SK-N-SH treated with all-trans-retinoic acid at 6 μM for 48 hours (cell line): ENCODE measurements around the gene EEFSEC.

Experiments
- ATAC-seq: fragments of 200-7000 bp; cut with Tn5 transposase; 3 replicates; pipeline ENCODE4 v1.9.1; 2020; ENCODE audit warnings: mild to moderate bottlenecking, moderate library complexity
- ARNTL ChIP-seq: fragments of 450-650 bp; formaldehyde crosslinking; IDR thresholded peaks from 2 replicates; pipeline ENCODE4 v1.5.0; 2020; ENCODE audit warnings: low read depth, mild to moderate bottlenecking, moderate library complexity, borderline replicate concordance
- BACH2 ChIP-seq: fragments of 250-450 bp; sonication (Bioruptor Pico); IDR thresholded peaks from 2 replicates; pipeline ENCODE4 v1.9.0; 2021; ENCODE audit warnings: mild to moderate bottlenecking, borderline replicate concordance
- CSDC2 ChIP-seq: fragments of 250-450 bp; sonication (Bioruptor Pico); IDR thresholded peaks from 2 replicates; pipeline ENCODE4 v1.5.0; 2020; ENCODE audit warnings: mild to moderate bottlenecking, moderate library complexity
- CSRNP3 ChIP-seq: fragments of 250-450 bp; sonication (Bioruptor Pico); IDR thresholded peaks from 2 replicates; pipeline ENCODE4 v1.5.1; 2021; ENCODE audit warnings: mild to moderate bottlenecking, moderate library complexity
- ESRRG ChIP-seq: fragments of 250-450 bp; sonication (Bioruptor Pico); IDR thresholded peaks from 2 replicates; pipeline ENCODE4 v1.6.1; 2021; ENCODE audit warnings: mild to moderate bottlenecking
- GLIS3 ChIP-seq: fragments of 250-450 bp; sonication (Bioruptor Pico); IDR thresholded peaks from 2 replicates; pipeline ENCODE4 v1.5.0; 2020; ENCODE audit warnings: mild to moderate bottlenecking, moderate library complexity
- ISL1 ChIP-seq: fragments of 250-450 bp; sonication (Bioruptor Pico); IDR thresholded peaks from 2 replicates; pipeline ENCODE4 v2.1.2; 2022; ENCODE audit warnings: mild to moderate bottlenecking, moderate library complexity
- OSR1 ChIP-seq: fragments of 250-450 bp; sonication (Bioruptor Pico); IDR thresholded peaks from 2 replicates; pipeline ENCODE4 v1.8.0; 2022; ENCODE audit warnings: moderate library complexity, mild to moderate bottlenecking, inconsistent platforms
- PATZ1 ChIP-seq: fragments of 250-450 bp; sonication (Bioruptor Pico); IDR thresholded peaks from 2 replicates; pipeline ENCODE4 v1.8.0; 2020; ENCODE audit warnings: mild to moderate bottlenecking, moderate library complexity, borderline replicate concordance
- POU6F1 ChIP-seq: fragments of 250-450 bp; sonication (Bioruptor Pico); IDR thresholded peaks from 2 replicates; pipeline ENCODE4 v1.8.0; 2021; ENCODE audit warnings: low read depth, mild to moderate bottlenecking, moderate library complexity, borderline replicate concordance
- PPARA ChIP-seq: fragments of 250-450 bp; sonication (Bioruptor Pico); IDR thresholded peaks from 2 replicates; pipeline ENCODE4 v1.5.0; 2020; ENCODE audit warnings: mild to moderate bottlenecking, borderline replicate concordance
- SNAI2 ChIP-seq: fragments of 250-450 bp; sonication (Bioruptor Pico); IDR thresholded peaks from 2 replicates; pipeline ENCODE4 v1.5.0; 2020; ENCODE audit warnings: mild to moderate bottlenecking, moderate library complexity
- TCF4 ChIP-seq: fragments of 250-450 bp; sonication (Bioruptor Pico); IDR thresholded peaks from 2 replicates; pipeline ENCODE4 v1.8.0; 2021; ENCODE audit warnings: mild to moderate bottlenecking, moderate library complexity, borderline replicate concordance
- TOX ChIP-seq: fragments of 250-450 bp; sonication (Bioruptor Pico); IDR thresholded peaks from 2 replicates; pipeline ENCODE4 v1.8.0; 2021; ENCODE audit warnings: mild to moderate bottlenecking, moderate library complexity, borderline replicate concordance
- TSHZ2 ChIP-seq: fragments of 250-450 bp; sonication (Bioruptor Pico); IDR thresholded peaks from 2 replicates; pipeline ENCODE4 v1.5.0; 2020; ENCODE audit warnings: mild to moderate bottlenecking, moderate library complexity
- ZC3H10 ChIP-seq: fragments of 250-450 bp; sonication (Bioruptor Pico); IDR thresholded peaks from 2 replicates; pipeline ENCODE4 v1.5.1; 2021; ENCODE audit warnings: mild to moderate bottlenecking, moderate library complexity
- ZFP3 ChIP-seq: fragments of 250-450 bp; sonication (Bioruptor Pico); IDR thresholded peaks from 2 replicates; pipeline ENCODE4 v1.5.0; 2020; ENCODE audit warnings: mild to moderate bottlenecking, moderate library complexity
- ZFP30 ChIP-seq: fragments of 450-650 bp; formaldehyde crosslinking; IDR thresholded peaks from 2 replicates; pipeline ENCODE4 v1.5.0; 2022; ENCODE audit warnings: mild to moderate bottlenecking, moderate library complexity
- ZNF565 ChIP-seq: fragments of 450-650 bp; formaldehyde crosslinking; conservative IDR thresholded peaks from 2 replicates; pipeline ENCODE4 v1.5.0; 2020; ENCODE audit warnings: low read depth, mild to moderate bottlenecking, moderate library complexity
- ZNF70 ChIP-seq: fragments of 450-650 bp; formaldehyde crosslinking; IDR thresholded peaks from 2 replicates; pipeline ENCODE4 v1.5.0; 2020; ENCODE audit warnings: mild to moderate bottlenecking, moderate library complexity
- ZNF8 ChIP-seq: fragments of 450-650 bp; formaldehyde crosslinking; IDR thresholded peaks from 2 replicates; pipeline ENCODE4 v1.5.0; 2020; ENCODE audit warnings: mild to moderate bottlenecking, moderate library complexity
- TF ChIP-seq, protein P1 (sequence below): fragments of 250-450 bp; sonication (Bioruptor Pico); IDR thresholded peaks from 2 replicates; pipeline ENCODE4 v1.5.1; 2020; ENCODE audit warnings: low read depth, mild to moderate bottlenecking, moderate library complexity

EEFSEC gene

GRCh38 chr3:128190501-128190900 lies 37.2 kb downstream of the EEFSEC start:
- TF ChIP-seq ZNF8 (CRISPR knock-in tag) (no peak), GLIS3 (CRISPR knock-in tag) (no peak), BACH2 (no peak)
- peak; percentile 37; the same call in 1 of the 3 replicates for ATAC-seq

DNA sequence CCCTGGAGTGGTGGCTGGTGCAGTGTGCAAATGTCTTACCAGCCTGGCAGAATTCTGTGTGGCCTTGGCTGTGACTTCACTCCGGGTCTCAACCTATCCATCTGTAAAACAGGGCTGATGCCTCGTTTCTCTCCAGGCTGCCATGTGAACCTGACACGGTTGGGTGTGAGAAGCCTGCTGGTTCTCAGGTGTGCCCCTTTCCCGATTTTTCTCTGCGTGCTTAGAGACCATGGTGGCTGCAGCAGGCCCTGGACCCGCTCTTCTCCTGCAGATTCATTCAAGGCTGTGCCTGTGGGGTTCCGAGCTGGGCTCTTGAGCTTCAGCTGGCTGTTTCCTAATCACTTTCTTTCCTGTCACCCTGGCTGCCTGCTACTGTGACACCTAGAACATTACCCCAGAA lies 38.9 kb downstream of the EEFSEC start:
- TF ChIP-seq PATZ1 (CRISPR knock-in tag): no peak
- TF ChIP-seq ZFP3 (CRISPR knock-in tag): no peak
- no peak for TF ChIP-seq TSHZ2 (CRISPR knock-in tag)
- no peak for TF ChIP-seq CSRNP3
- no peak for TF ChIP-seq ISL1
- TF ChIP-seq, protein P1, sequence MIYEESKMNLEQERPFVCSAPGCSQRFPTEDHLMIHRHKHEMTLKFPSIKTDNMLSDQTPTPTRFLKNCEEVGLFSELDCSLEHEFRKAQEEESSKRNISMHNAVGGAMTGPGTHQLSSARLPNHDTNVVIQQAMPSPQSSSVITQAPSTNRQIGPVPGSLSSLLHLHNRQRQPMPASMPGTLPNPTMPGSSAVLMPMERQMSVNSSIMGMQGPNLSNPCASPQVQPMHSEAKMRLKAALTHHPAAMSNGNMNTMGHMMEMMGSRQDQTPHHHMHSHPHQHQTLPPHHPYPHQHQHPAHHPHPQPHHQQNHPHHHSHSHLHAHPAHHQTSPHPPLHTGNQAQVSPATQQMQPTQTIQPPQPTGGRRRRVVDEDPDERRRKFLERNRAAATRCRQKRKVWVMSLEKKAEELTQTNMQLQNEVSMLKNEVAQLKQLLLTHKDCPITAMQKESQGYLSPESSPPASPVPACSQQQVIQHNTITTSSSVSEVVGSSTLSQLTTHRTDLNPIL (CRISPR knock-in tag): no peak
- no peak for TF ChIP-seq BACH2
- TF ChIP-seq TOX: no peak
- no peak for TF ChIP-seq ZNF565 (CRISPR knock-in tag)
- TF ChIP-seq POU6F1 (CRISPR knock-in tag): no peak
- TF ChIP-seq TCF4 (CRISPR knock-in tag): no peak
- no peak for TF ChIP-seq ZC3H10
- TF ChIP-seq ESRRG (CRISPR knock-in tag): no peak
- no peak for TF ChIP-seq OSR1 (CRISPR knock-in tag)
- TF ChIP-seq ARNTL (CRISPR knock-in tag): no peak
- TF ChIP-seq CSDC2: no peak
- no peak for TF ChIP-seq SNAI2
- no peak for TF ChIP-seq ZNF70
- TF ChIP-seq GLIS3 (CRISPR knock-in tag): no peak
- TF ChIP-seq PPARA (CRISPR knock-in tag): no peak
- TF ChIP-seq, all 23 proteins: peak for 0
- ATAC-seq: no peak

DNA sequence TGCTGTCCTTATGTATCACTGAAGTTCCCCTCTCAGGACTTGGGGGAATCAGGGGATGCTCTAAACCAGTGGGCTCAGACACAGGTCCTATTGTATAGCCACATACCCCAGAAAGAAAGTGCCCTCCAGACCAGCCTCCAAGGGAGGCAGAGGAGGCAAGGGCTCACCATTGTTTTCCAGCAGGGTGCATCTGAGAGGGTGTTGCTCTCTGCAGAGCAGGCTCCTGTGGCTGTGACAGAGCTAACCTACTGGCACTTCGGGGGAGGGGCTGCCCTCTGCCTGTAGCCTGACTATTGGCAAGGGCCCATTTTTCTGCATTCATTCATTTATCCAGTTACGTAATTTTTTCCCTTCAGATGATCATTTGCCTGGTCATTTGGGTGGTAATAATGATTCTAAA lies 39.9 kb downstream of the EEFSEC start:
- no peak for ATAC-seq

DNA sequence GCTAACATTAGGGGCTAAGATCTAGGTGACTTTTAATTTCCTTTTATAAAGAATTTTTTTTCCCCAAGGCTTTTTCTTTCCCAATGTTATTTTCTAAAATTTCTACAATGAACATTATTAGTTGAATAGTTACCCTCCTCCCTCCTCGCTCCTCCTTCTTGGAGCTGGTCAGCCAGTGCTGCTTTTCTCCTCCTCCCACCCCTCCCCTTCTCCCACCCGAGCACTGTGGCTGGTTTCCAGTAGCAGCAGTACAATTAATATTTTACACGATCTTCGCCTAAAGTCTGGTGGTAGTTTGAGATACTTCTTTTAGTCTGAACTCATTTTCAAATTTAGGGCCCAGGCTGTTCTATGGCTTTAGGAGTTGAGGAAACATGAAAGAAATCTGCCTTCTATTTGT lies 41.6 kb downstream of the EEFSEC start:
- no peak for ATAC-seq
- TF ChIP-seq TOX: no peak
- no peak for TF ChIP-seq ZFP30 (CRISPR knock-in tag)
- no peak for TF ChIP-seq PATZ1 (CRISPR knock-in tag)
- no peak for TF ChIP-seq ISL1
- TF ChIP-seq SNAI2: no peak
- no peak for TF ChIP-seq ESRRG (CRISPR knock-in tag)
- TF ChIP-seq, protein P1 (CRISPR knock-in tag): no peak
- no peak for TF ChIP-seq ZFP3 (CRISPR knock-in tag)
- TF ChIP-seq TSHZ2 (CRISPR knock-in tag): no peak

More for the DNA sequence above, 39.9 kb downstream of the EEFSEC start:
- no peak for TF ChIP-seq GLIS3 (CRISPR knock-in tag)
- TF ChIP-seq ARNTL (CRISPR knock-in tag): no peak
